GM19438 (cell line): ENCODE measurements around the gene SMIM44.

Experiments
- ATAC-seq: cut with Tn5 transposase; IDR thresholded peaks from one replicate; pipeline ENCODE4 v1.9.1; 2021; ENCODE audit warnings: low read depth; ENCODE audit not compliant: unreplicated experiment

SMIM44 gene

DNA sequence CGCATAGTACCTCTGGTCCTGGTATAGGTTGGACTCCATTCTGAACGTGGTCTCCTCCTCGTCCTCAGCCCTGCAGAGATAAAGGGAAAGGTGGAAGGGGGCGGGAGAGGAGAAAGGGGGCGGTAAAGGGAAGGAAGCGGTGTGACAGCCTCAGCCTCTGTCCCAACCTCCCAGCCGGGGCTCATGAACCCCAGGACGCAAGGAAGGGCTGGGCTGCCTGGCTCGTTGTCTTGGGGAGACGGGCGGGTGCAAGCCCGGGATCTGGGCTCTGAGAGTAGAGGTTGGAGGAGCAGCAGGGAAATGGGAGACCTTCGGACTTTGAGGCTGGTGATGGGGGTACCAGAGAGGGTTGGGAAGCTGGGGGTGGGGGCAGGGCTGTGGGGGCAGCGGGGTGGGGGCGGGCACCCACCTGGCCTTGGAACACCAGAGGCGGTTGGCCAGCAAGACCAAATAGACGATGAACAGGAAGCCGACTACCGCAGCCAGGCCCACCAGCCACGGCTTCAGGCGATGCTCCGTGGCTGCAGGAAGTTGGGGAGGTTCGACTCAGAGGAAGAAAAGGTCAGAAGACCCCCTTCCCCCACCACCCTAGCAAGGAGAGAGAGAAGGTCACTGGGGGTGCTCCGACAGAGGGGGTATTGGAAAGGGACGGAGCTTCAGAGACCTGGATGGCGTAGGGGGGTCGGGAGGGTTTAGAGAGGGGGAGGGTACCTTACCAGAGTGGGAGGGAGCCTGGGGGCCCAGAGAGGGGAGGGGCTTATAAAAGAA is 4.6 kb downstream of the SMIM44 start:
- no peak for ATAC-seq

DNA sequence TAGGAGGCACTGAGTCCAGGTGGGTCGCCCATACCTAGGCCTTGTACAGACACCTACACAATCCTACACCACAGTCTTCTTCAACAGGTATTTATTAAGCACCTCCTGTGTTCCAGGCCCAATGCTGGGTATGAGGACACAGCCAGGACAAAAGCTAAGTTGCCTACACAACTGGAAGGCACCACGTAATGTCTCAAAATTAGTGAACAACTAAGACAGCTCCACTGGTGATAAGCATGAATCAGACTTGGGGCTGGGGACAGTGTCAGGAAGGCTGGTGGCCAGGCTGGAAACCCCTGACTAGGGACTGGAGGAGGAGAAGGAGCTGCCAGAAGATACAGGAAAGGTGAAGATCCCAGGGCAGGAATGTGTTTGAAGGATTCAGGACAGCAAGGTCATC is 5.3 kb downstream of the SMIM44 start:
- ATAC-seq, result no peak

DNA sequence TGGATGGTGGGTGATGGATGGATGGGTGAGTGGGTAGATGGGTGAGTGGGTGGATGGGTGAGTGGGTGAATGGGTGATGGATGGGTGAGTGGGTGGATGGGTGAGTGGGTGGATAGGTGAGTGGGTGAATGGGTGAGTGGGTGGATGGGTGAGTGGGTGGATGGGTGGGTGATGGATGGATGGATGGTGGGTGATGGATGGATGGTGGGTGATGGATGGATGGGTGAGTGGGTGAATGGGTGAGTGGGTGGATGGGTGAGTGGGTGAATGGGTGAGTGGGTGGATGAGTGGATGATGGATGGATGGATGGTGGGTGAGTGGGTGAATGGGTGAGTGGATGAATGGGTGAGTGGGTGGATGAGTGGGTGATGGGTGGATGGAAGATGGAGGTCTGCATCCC is 5.7 kb downstream of the SMIM44 start:
- no peak for ATAC-seq

DNA sequence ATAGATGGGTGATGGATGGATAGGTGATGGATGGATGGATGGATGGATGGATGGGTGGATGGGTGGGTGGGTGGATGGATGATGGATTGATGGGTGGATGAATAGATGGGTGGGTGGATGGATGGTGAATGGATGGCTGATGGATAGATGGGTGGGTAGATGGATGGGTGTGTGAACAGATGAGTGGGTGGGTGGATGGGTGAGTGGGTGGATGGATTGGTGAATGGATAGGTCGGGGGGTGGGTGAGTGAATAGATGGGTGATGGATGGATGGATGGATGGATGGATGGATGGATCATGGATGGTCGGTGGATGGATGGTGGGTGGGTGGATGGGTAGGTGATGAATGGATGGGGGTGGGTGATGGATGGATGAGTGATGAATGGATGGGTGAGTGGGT is 6.4 kb downstream of the SMIM44 start:
- ATAC-seq, result no peak

DNA sequence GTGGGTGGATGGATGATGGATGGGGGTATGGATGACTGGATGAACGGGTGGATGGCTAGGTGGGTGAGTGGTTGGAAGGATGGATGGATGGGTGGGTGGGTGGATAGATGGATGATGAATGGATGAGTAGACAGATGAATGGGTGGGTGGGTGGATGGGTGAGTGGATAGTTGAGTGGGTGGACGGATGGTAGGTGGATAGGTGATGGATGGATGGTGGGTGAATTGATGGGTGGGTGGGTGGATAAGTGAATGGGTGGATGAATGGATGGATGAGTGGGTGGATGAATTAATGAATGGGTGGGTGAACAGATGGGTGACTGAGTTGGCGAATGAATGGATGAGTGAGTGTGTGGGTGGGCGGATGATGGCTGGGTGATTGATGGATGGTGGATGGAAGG is 7.8 kb downstream of the SMIM44 start:
- ATAC-seq, result no peak

DNA sequence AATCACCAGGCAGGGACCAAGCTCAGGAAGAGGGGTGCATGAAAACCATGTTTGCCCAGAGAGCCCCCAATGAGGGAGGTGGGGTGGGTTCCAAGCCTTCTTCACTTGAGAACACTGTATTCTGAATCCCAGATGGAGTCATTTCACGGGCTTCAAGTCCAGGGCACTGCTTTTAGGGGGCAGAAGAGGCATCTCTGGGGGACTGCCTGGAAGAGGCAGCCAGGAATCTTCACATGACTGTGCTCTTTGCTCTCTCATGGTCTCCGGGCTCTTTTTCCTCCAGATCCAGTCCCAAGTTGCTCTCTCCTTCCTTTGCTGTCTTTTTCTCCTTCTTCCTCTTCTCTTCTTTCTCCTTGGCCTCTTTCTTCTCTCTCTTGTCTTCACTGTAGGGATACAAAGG is 8.6 kb downstream of the SMIM44 start:
- ATAC-seq, result no peak

DNA sequence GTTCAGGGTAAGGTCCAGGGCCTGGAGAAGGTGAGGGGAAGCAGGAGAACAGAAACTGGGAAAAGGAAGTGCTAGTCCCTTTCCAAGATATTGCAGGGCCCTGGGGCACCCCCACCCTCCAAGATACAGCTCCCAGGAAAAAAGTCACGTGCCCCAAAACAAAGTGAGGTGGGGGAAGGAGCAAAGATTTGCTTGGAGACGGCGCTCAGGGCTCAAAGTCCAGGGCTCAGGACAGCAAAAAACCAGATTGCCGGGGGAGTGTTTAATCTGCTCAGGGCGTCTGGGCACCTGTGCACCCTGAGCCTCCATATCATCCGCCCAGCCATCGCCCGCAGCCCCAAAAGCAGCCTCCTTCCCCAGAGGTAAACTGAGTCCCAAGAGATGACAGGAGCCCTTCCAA is 9.2 kb downstream of the SMIM44 start:
- ATAC-seq, result no peak

DNA sequence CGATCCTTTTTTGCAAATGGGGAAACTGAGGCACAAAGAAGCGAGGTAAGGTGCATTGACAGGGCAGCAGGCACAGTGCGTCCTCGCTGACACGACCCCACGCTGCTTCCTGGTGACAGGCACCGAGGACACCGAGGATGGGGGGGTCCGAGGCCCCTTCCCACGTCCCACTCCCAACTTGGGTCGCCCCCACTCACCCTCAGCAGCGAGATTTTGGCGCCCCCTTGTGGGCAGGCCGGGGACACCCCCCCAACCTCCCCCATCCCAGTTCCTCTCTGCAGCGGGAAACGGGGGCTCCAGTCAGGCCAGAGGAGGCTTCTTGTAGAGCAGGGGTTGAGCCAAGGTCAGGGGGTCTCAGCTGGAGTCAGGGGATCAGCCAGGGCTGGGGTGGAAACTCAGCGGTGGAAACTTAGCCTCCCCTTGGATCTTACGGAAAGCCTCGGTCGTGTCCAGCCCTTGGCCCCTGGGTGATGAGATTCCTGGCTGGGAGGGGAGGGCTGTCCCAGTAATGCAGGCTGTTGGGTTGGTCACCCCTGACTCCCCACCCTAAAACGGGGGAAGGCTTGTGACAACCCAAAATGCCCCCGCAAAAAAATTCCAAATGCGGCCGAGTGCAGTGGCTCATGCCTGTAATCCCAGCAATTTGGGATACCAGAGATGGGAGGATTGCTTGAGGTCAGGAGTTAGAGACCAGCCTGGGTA is 11.1 kb downstream of the SMIM44 start:
- no peak for ATAC-seq

DNA sequence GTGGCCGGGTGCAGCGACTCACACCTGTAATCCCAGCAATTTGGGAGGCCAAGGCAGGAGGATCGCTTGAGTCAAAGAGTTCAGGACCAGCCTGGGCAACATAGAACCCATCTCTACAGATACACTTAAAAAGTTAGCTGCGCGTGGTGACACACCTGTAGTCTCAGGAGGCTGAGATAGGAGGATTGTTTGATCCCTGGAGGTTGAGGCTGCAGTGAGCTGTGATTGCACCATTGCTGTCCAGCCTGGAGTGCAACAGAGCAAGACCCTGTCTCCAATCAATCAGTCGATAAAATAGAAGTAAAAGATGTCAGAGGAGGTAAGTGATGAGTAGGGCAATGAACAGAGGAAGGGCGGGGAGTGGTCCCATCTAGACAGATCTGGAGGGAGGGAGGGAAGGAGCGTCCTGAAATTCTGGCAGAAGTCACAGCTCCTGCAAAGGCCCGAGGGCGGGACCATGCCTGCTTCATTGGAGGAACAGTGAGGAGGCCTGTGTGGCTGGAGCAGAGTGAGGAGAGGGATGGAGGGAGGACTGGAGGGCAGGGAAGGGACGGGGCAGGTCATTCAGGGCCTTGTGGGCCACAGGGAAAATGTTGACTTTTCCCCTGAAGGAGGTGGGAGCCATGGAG is 12.6 kb downstream of the SMIM44 start:
- no peak for ATAC-seq

DNA sequence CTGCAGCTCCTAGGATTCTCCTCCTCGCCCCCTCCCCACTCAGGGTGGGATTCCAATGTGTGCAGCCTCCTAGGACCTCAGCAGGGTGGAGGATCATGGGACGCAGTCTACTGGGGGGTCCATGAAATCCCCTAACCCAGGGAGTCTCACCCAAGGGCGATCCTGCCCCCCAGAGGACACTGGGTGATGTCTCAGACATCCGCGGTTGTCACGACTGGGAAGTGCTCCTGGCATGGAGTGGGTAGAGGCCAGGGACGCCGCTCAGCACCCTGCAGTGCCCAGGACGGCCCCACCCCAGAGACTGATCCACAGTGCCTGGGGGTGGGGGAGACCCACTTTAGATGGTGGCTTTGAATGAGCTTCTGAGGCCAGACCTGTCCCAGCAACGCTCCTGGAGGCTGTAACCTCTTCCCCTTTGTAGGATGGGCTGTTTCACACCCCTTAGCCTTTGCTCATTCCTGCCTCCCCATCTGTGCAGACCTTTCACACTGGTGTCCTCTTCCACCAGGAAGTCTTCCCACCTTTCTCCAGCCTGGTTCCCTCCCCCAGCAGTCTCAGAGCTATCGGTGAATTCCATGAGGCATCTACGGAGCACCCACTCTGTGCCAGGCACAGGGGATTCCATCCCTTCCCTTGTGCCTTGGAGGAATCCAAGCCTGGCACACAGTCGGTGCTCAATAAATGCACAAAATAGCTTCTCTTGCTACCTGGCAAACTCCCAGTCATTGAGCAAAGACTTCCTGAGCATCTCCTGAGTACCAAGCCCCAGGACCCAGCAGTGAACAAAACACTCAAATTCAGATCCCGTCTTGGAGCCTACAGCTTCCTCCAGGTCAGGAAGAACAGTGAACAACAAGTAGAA is 13.4 kb downstream of the SMIM44 start:
- ATAC-seq, result no peak

DNA sequence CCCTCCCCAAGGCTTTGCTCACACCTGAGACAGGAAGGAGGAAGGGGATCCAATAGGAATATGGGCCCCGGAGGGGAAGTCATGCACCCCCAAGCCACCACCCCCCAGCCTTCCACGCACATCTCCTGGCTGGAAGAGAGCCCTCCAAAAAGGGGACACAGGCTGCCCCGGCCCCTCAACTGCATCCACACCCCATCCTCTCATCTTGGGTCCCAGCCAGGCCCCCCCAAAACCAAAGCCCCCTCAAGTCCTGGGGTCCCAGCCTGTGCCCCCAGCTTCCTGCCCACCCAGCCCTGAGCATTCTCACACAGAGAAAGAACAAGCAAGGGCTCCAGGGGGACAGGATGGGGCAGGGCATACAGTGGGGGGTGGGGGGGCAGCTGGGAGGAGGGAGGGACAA is 15.0 kb downstream of the SMIM44 start:
- no peak for ATAC-seq

DNA sequence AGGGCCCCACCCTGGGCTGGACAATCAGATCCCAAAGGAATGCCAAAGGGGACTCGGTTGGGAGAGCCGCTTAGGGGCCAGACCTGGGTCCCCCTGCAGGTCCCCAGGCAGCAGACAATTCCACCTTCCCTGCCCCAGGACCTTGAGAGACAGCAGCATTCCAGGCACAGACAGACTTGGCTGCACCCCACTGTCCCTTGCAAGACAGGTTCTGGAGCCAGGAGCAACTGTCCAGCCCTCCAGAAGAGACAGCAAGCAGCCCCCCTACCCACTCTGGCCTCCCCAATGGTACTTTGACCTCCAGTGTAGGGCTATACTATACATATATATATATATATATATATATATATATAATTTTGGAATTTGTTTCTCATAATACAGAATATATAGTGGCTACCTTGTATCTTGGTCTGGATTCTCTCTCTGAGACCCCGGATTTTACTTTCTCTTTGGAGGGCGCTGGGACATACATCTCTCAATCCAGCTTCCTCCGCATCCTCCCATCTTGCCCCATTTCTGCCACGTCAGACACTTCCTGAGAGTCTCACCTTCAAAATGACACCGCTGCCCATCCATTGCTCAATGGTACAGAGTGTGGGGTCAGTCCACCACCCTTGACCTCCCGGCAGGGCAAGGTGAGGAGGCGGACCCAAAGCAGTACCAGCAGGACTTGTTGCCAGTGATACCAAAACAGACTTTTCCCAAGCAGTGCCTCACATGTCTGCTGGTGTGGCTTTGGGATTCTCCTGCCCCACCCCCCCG is 15.6 kb downstream of the SMIM44 start:
- no peak for ATAC-seq

DNA sequence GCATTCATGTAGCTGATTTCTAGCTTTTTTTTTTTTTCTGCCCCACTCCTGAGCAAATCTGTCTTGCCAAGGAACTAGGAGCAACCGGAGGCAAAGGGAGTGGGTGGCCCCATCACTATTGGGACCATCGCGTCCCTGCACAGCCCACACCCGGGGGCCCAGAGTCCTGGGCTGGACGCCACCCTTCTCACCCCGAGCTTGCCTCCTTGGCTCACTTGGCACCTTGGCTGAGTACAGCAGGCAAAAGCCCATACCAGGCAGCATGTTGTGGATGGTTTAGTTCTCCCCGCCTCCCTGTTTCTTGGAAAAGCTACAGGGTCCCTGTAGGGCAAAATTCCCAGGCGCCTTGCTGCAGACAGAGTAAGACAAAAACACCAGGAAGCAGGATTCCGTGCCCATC is 16.6 kb downstream of the SMIM44 start:
- no peak for ATAC-seq

DNA sequence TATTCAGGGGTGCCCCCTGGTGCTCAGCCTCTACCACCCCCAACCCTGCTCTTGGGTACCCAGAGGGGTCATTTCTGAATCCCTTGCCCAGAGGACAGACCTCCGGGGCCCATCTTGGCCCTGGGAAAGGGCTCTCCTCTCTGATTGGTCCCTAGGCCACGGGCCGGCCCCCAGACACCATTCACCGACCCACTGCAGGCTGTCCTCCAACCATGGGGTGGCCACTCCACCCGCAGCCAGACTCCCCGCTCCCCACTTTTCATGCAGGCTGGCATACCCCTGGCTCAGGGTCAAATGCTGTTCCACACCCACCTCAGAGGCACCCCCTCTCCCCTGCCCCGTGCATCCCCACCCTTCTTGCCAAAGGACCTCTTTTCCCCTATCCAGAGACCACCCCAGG is 17.7 kb downstream of the SMIM44 start:
- ATAC-seq, result no peak

DNA sequence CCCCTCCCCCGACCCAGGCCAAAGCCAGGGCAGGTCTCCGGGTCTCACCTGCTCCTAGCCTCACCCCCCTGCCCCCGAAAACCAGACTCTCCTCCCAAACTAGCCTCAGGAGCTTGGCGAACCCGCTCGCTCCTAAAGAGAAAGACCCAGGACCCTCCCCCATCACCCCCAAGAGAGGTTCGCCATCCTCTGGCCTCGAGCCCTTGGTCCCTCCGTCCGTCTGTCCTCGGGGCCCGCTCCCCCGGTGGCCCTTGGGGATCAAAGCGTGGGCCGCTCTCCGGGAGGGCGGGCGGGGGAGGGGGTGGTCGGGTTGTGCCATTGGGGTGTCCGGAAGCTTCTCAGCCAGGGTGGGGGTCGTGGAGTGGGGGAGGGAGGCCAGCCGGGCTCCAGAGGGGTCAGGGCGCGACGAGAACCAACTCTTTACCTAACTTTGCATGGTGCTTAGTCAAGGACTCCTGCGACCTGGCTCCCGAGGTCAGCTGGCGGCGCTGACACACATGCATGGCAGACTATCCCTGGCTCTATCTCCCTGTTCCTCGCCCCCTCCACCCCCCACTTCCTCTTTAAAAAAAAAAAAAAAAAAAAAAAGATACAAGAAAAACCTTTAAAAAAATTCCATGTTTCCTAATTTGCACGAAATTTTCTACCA is 18.5 kb downstream of the SMIM44 start:
- ATAC-seq, result no peak

DNA sequence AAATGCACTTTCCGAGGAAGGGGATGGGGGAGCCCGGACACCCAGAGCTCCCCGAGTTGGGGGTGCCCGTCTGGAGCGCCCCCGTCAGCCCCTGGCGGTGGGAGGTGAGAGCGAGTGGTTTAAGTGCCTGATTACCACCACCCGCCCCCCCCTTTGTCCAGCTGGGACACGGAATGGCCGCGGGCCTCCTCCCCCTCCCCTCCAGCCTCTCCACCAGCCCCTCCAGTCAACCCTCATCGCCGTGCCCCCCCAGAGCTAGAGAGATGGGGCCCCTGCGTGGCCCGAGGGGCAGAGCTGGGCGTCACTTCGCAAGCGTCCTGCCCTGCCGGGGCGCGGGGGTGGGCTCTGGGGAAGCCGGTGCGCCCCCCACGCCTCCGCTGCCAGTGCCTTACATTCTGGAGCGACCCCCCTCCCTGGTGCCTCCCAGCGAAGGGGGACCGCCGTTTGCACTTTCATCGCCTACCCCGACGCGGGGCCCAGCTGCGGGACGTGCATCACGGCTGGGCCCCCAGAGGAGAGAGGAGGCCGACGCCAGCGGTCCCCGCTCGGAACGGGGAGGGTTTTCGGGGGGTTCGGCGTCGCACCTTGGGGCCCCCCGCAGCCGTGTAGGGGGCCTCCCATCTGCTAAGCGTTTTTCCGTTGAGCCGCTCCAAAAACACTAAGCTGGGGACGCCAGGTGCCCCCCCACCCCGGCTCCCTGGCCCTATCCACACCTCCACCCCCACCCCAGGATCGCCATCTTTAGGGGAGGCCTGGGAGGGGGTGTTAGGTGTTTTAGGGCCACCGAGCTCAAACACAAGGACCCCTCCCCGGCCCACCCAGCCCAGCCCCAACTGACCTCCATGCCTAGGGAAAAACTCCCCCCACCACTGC is 19.3 kb downstream of the SMIM44 start:
- no peak for ATAC-seq

DNA sequence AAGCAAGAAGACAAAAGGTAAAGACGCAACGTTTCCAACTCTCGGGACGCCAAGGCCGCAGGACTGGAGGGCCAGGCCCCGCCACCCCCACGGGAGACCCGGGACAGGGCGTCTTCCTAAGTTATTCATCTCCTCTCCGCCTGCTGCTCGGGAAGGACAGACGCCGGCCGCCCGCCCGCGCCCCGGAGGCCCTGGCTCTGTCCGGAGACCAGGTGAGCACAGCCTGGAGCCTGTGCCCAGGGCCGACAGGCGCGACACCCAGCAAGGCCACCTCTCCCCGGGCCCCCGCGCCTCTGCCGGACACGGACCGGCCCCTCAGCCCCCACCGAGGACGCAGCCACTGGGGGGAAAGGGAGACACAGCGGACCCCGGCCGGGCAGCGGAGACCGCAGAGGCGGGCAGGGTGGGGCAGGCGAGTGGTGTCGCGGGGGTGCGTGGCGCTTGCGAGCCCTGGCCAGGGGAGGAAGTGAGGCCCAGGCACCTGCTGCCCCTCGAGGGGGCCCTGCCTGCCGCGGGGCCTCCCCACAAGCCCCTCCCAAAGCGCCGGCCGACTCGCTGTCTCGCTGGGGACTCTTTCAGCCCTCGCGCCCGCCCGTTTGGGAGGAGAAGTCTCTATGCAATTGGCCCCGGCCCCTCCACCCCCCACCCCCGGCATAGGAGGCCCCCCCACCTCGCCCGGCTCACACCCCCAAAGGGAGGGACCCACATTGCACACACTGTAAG is 20.1 kb downstream of the SMIM44 start:
- ATAC-seq, result no peak

DNA sequence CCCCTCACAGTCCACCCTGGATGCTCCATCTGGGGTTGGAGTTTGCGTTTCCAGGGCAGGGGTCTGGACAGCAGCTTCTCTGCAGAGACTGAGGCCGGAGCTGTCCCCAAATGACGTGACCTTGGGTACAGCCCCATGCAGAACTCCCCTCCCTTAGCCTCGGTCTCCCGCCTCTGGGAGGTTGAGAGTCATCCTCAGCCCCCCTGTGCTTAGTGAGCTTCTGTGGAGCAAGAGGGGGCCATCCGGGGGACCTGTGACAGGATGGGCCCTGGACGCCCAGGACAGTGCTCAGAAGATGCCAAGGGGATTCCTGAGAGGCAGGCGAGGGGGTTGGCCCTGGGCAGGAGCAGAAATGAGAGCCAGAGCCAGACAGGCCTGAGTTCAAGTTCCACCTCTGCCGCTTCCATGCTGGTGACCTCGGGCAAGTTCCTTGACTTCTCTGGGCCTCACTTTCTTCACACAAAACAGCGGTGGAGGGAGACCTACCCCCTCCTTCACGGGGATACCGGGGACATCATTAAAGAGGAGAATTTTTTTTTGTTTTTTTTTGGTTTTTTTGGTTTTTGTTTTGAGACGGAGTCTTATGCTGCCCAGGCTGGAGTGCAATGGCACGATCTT is 23.2 kb downstream of the SMIM44 start:
- no peak for ATAC-seq
